GM12878 (cell line): Measurements from ENCODE around the gene CATSPER3. TPM values are rescaled to one million over a fixed set of nuclear protein-coding genes. Genes with fewer than 3 reads are reported as not detected.
"Not testable (repeated sequence)": the region's sequence is repeated elsewhere in the genome, so short reads cannot be mapped to it uniquely, and the experiment has no call there.

ENCODE experiments used
- ATAC-seq: fragments of 200-7000 bp; cut with Tn5 transposase; 3 replicates; pipeline ENCODE4 v1.9.1; 2020; ENCODE audit warnings: mild to moderate bottlenecking, moderate library complexity
- BruUV-seq: library from RNA; stranded (reverse); fragments of 400-500 nt; replicated peaks from 2 replicates; lab custom pipeline; 2021; lab: Mats Ljungman, UMichigan
- CTCF ChIA-PET: fragments of 300-600 bp; sonication (Branson Sonifier 250); formaldehyde crosslinking; extraction: SDS; loops from one replicate; lab custom pipeline; 2021; ENCODE audit warnings: inconsistent platforms; lab: Yijun Ruan, JAX
- POLR2A ChIA-PET: fragments of 350-600 bp; formaldehyde crosslinking; extraction: SDS; loops from one replicate; lab custom pipeline; 2021; ENCODE audit warnings: inconsistent platforms; lab: Charles Lee
- RAD21 ChIA-PET: fragments of 300-600 bp; sonication (Branson Sonifier 250); formaldehyde crosslinking; loops from one replicate; lab custom pipeline; 2023; ENCODE audit warnings: antibody characterized with exemption; ENCODE audit not compliant: unreplicated experiment; lab: Charles Lee
- SMC1A ChIA-PET: fragments of 300-600 bp; sonication (Branson Sonifier 250); formaldehyde crosslinking; loops from one replicate; lab custom pipeline; 2023; ENCODE audit not compliant: unreplicated experiment, uncharacterized antibody; lab: Charles Lee
- DNase-seq: peaks from one replicate; pipeline ENCODE4 v3.0.0-alpha.2; 2011; ENCODE audit warnings: low read depth, low spot score
- FAIRE-seq: peaks from 3 replicates; lab custom pipeline; 2011; peaks lifted over from hg19 to GRCh38; lab: Jason Lieb, UNC
- H2AFZ ChIP-seq: 2 replicates; pipeline ENCODE4 v1.6.0; 2011; ENCODE audit warnings: low read depth, low read length, control low read depth; ENCODE audit not compliant: control insufficient read depth
- H3K27ac ChIP-seq: 2 replicates; pipeline ENCODE4 v1.5.1; 2011; ENCODE audit warnings: control low read depth; ENCODE audit not compliant: control insufficient read depth, insufficient read depth
- H3K27me3 ChIP-seq, 2 experiments: replicated peaks in 1 of 2; 2 replicates each; pipeline versions ENCODE4 v1.6.0 to v1.6.1; 2011; ENCODE audit warnings: low read length in 1 of 2; ENCODE audit not compliant: control insufficient read depth in 2 of 2, insufficient read depth in 2 of 2
- H3K36me3 ChIP-seq, 2 experiments: 2 replicates each; pipeline ENCODE4 v1.5.1; 2011; ENCODE audit warnings: low read length in 1 of 2; ENCODE audit not compliant: control insufficient read depth in 2 of 2, insufficient read depth in 2 of 2
- H3K4me1 ChIP-seq: 2 replicates; pipeline ENCODE4 v1.6.1; 2011; ENCODE audit warnings: mild to moderate bottlenecking, low read length, moderate library complexity, mixed read lengths; ENCODE audit not compliant: control insufficient read depth, insufficient read depth
- H3K4me2 ChIP-seq: 2 replicates; pipeline ENCODE4 v1.6.0; 2011; ENCODE audit warnings: control low read depth; ENCODE audit not compliant: control insufficient read depth, insufficient read depth
- H3K4me3 ChIP-seq: fragments of 200-600 bp; sonication (generic); 2 replicates; pipeline ENCODE4 v1.5.1; 2016
- H3K79me2 ChIP-seq: 2 replicates; pipeline ENCODE4 v1.6.0; 2011; ENCODE audit warnings: low read length; ENCODE audit not compliant: control insufficient read depth, insufficient read depth
- H3K9ac ChIP-seq: 2 replicates; pipeline ENCODE4 v1.8.0; 2011; ENCODE audit warnings: low read length, control low read depth, mixed read lengths; ENCODE audit not compliant: control insufficient read depth, insufficient read depth
- H3K9me3 ChIP-seq: replicated peaks from 3 replicates; pipeline ENCODE4 v1.5.1; 2011; ENCODE audit warnings: mild to moderate bottlenecking, low read length; ENCODE audit not compliant: control insufficient read depth, insufficient read depth
- H4K20me1 ChIP-seq: 2 replicates; pipeline ENCODE4 v1.6.0; 2011; ENCODE audit not compliant: control insufficient read depth, insufficient read depth
- PAX5 ChIP-seq: IDR thresholded peaks from 2 replicates; pipeline ENCODE4 v1.6.1; 2011; ENCODE audit warnings: low read depth, low read length, borderline replicate concordance
- POLR2AphosphoS2 ChIP-seq: IDR thresholded peaks from 2 replicates; pipeline ENCODE4 v1.6.1; 2011; ENCODE audit warnings: low read depth, mild to moderate bottlenecking, low read length, improper control_type of control experiment, moderate library complexity
- RAD21 ChIP-seq: IDR thresholded peaks from 2 replicates; pipeline ENCODE4 v1.6.1; 2011; ENCODE audit warnings: mild to moderate bottlenecking, low read depth, low read length, moderate library complexity; ENCODE audit not compliant: insufficient read depth
- WGBS: methylation state at CpG from one replicate; pipeline ENCODE4 v1.1.6; 2016; ENCODE audit warnings: low lambda C conversion rate; ENCODE audit not compliant: insufficient replicate concordance, insufficient coverage; ENCODE audit errors: missing lambda C conversion rate; 5-methylcytosine and 5-hydroxymethylcytosine counted together
- in situ Hi-C: fragments of 300-500 bp; cut with MboI; formaldehyde crosslinking; loops from 9 replicates; pipeline ENCODE4 v1.14.3; 2018; ENCODE audit warnings: mixed read lengths
- intact Hi-C: fragments of 100-400 bp; cut with micrococcal nuclease; formaldehyde crosslinking; loops from one replicate; pipeline ENCODE4 v1.14.2; 2022; ENCODE audit not compliant: unreplicated experiment
- polyA plus RNA-seq, 11 experiments: library from polyadenylated mRNA; depleted of rRNA in 4 of 11; unstranded in 6 of 11; stranded (reverse) in 5 of 11; fragments of >200 nt; fragmentation: Nextera tagmentation in 4 of 11; fragmentation: Illumina TruSeq in 1 of 11; extraction: Ambion mirVana in 4 of 11; extraction: Trizol in 1 of 11; gene quantifications; 1 replicate in 1 of 11; 2 replicates in 10 of 11; pipeline versions ENCODE4 v1.2.1 to v1.2.3, GENCODE V29; 2011 to 2016; ENCODE audit warnings: inconsistent platforms in 2 of 11, missing spikeins in 2 of 11, low read depth in 1 of 11
- total RNA-seq, 4 experiments: library from RNA; depleted of rRNA in 3 of 4; stranded (reverse); fragments of >200 nt in 3 of 4; fragmentation: Illumina TruSeq in 1 of 4; extraction: Trizol in 1 of 4; gene quantifications; 2 replicates each; pipeline versions ENCODE4 v1.2.1 to v1.2.3, GENCODE V29; 2013 to 2021
- TF ChIP-seq, protein P1 (sequence below): IDR thresholded peaks from 2 replicates; pipeline ENCODE4 v1.6.1; 2012; ENCODE audit warnings: mild to moderate bottlenecking, low read depth, low read length

Gene CATSPER3
- total and polyA plus RNA-seq, 10 of the 15 experiments (the other 5 are each of a cell fraction or from before 2014, with no cell fraction given) = 0.06 to 0.38 (median 0.13) TPM; not detected in 4

- no peak overlapping the region for H2AFZ ChIP-seq
- ChIA-PET POLR2A (no interaction called here), SMC1A (no interaction called here), CTCF (no interaction called here), RAD21 (no interaction called here)
- no TSS peak for BruUV-seq
- H3K36me3 ChIP-seq = no peaks in the 10 kb centered on the region
- no peak overlapping the region for H3K4me2 ChIP-seq
- no peak overlapping the region for H3K4me3 ChIP-seq
- DNase-seq (no peak), ATAC-seq (no peak), FAIRE-seq (no peak)
- H3K27ac ChIP-seq = no peak overlapping the region
- H3K9me3 ChIP-seq = no peaks in the 10 kb centered on the region
- no peak overlapping the region for H3K9ac ChIP-seq
- WGBS = 51% methylated on average over 11 of the region's 11 CpGs
- H3K27me3 ChIP-seq = no peaks in the 10 kb centered on the region
- no peaks in the 10 kb centered on the region for H3K79me2 ChIP-seq
- no peaks in the 10 kb centered on the region for H4K20me1 ChIP-seq
- in situ Hi-C loops = no loop called here
- H3K4me1 ChIP-seq = no peaks in the 10 kb centered on the region
- intact Hi-C loops = no loop called here
- TF ChIP-seq RAD21 (no peak), POLR2AphosphoS2 (no peak), PAX5 (no peak)
- TF ChIP-seq, protein P1, sequence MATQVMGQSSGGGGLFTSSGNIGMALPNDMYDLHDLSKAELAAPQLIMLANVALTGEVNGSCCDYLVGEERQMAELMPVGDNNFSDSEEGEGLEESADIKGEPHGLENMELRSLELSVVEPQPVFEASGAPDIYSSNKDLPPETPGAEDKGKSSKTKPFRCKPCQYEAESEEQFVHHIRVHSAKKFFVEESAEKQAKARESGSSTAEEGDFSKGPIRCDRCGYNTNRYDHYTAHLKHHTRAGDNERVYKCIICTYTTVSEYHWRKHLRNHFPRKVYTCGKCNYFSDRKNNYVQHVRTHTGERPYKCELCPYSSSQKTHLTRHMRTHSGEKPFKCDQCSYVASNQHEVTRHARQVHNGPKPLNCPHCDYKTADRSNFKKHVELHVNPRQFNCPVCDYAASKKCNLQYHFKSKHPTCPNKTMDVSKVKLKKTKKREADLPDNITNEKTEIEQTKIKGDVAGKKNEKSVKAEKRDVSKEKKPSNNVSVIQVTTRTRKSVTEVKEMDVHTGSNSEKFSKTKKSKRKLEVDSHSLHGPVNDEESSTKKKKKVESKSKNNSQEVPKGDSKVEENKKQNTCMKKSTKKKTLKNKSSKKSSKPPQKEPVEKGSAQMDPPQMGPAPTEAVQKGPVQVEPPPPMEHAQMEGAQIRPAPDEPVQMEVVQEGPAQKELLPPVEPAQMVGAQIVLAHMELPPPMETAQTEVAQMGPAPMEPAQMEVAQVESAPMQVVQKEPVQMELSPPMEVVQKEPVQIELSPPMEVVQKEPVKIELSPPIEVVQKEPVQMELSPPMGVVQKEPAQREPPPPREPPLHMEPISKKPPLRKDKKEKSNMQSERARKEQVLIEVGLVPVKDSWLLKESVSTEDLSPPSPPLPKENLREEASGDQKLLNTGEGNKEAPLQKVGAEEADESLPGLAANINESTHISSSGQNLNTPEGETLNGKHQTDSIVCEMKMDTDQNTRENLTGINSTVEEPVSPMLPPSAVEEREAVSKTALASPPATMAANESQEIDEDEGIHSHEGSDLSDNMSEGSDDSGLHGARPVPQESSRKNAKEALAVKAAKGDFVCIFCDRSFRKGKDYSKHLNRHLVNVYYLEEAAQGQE = no peak
These were observed 29.3 kb downstream of the CATSPER3 start for GRCh38 chr5:134997015-134997414.

DNA sequence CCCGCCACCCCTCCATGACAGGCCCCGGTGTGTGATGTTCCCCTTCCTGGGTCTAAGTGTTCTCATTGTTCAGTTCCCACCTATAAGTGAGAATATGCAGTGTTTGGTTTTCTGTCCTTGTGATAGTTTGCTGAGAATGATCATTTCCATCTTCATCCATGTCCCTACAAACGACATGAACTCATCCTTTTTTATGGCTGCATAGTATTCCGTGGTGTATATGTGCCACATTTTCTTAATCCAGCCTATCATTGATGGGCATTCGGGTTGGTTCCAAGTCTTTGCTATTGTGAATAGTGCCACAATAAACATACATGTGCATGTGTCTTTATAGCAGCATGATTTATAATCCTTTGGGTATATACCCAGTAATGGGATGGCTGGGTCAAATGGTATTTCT is 30.4 kb downstream of the CATSPER3 start:
- BruUV-seq, H3K79me2 ChIP-seq, H3K27ac ChIP-seq, H3K36me3 ChIP-seq, FAIRE-seq, H2AFZ ChIP-seq, H3K4me2 ChIP-seq, H3K4me3 ChIP-seq, intact Hi-C loops, H3K4me1 ChIP-seq, CTCF ChIA-PET, in situ Hi-C loops, RAD21 ChIA-PET, SMC1A ChIA-PET, POLR2A ChIA-PET, DNase-seq, H3K9ac ChIP-seq, H3K27me3 ChIP-seq, ATAC-seq, H3K9me3 ChIP-seq, H4K20me1 ChIP-seq: not testable (repeated sequence)
- 66% methylated on average over 5 of the region's 5 CpGs for WGBS
